Muscle layer of duodenum (tissue), 2 donors: ENCODE data around the gene TSHR.

Experiments
- H3K27ac ChIP-seq: one replicate; pipeline ENCODE4 v1.7.0; 2013; ENCODE audit warnings: mild to moderate bottlenecking, low read length
- H3K27me3 ChIP-seq: one replicate; pipeline ENCODE4 v1.7.0; 2013; ENCODE audit warnings: low read depth, mild to moderate bottlenecking, control low read depth, low read length
- H3K36me3 ChIP-seq, 2 donors: one replicate each; pipeline ENCODE4 v1.7.0; 2013; ENCODE audit warnings: low read length in 2 of 2, control low read depth in 1 of 2, mild to moderate bottlenecking in 1 of 2; ENCODE audit not compliant: insufficient read depth in 2 of 2, control insufficient read depth in 1 of 2
- H3K4me1 ChIP-seq, 2 donors: one replicate each; pipeline ENCODE4 v1.7.0; 2013; ENCODE audit warnings: low read length in 2 of 2, mild to moderate bottlenecking in 2 of 2, control low read depth in 1 of 2, moderate library complexity in 1 of 2; ENCODE audit not compliant: insufficient read depth in 2 of 2, control insufficient read depth in 1 of 2
- H3K4me3 ChIP-seq, 2 donors: one replicate each; pipeline ENCODE4 v1.7.0; 2013; ENCODE audit warnings: low read length in 2 of 2, low read depth in 1 of 2, mild to moderate bottlenecking in 1 of 2
- H3K9me3 ChIP-seq, 2 donors: one replicate each; pipeline ENCODE4 v1.7.0; 2013; ENCODE audit warnings: low read length in 2 of 2, control low read depth in 1 of 2, mild to moderate bottlenecking in 1 of 2; ENCODE audit not compliant: control insufficient read depth in 1 of 2
- donor health status: healthy.

TSHR gene

DNA sequence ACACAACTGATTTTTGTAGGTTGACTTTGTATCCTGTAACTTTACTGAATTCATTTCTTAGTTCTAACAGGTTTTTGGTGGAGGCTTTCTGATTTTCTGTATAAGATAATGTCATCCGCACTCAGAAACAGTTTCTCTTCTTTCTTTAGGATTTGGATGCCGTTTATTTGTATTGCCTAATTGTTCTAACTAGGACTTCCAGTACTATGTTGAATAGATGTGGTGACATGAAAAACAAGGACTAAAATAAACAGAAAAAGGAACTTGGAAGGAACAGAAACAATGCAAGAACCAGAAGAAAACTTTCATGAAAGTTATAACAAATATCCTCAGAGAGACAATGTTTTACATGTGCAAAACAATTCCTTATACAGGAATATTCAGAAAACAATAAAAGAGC lies 165.1 kb downstream of the TSHR start:
- no peaks in the 10 kb centered on the region for H3K27me3 ChIP-seq
- no peaks in the 10 kb centered on the region for H3K9me3 ChIP-seq
- H3K36me3 ChIP-seq, result no peaks in the 10 kb centered on the region
- H3K4me1 ChIP-seq, result no peaks in the 10 kb centered on the region
- no peak overlapping the region for H3K4me3 ChIP-seq
- no peak overlapping the region for H3K27ac ChIP-seq

DNA sequence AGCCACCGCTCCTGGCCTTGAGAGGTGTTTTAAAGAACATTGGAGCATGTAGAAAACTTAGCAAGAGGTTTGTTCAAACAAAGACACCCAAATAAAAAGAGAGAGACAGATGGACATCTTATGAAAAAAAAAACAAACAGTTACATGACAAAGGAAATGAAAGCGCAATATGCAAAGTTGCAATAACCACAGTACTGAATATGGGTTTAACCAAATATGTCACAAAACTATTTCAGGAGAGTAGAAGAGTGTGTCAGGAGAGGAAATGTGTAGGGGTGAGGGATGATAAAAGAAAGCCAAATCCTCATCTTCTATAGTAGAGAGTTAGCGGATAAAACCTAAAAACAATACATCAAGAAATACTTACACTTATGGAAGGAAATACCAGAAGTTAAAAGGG lies 166.9 kb downstream of the TSHR start:
- H3K27ac ChIP-seq, result no peak overlapping the region
- no peak overlapping the region for H3K4me3 ChIP-seq

DNA sequence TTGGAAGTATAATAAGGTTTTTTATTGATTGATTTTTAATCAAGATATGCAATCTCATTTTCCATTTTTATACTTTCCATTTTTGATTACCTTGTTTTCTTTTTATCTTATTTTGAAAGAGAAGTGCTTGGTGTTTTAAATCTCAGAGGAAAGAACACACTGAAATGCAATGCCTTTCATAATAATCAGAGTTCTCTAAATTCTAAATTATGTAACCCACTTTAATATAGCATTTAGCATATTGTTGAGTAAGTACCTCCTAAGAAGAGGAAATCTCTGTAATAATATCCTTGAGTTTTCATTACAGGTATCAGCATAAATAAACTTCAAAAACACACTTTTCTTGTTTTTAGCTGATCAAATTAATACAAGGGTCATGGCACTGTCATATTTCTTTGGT lies 168.4 kb downstream of the TSHR start:
- Histone ChIP-seq H3K27me3 (no peaks in the 10 kb centered on the region), H3K4me1 (no peaks in the 10 kb centered on the region), H3K27ac (no peak overlapping the region), H3K4me3 (no peak overlapping the region), H3K9me3 (no peaks in the 10 kb centered on the region), H3K36me3 (no peaks in the 10 kb centered on the region)

More for the DNA sequence above, 166.9 kb downstream of the TSHR start:
- H3K9me3 ChIP-seq, result no peaks in the 10 kb centered on the region
- no peaks in the 10 kb centered on the region for H3K4me1 ChIP-seq
- H3K27me3 ChIP-seq, result no peaks in the 10 kb centered on the region
- no peaks in the 10 kb centered on the region for H3K36me3 ChIP-seq

DNA sequence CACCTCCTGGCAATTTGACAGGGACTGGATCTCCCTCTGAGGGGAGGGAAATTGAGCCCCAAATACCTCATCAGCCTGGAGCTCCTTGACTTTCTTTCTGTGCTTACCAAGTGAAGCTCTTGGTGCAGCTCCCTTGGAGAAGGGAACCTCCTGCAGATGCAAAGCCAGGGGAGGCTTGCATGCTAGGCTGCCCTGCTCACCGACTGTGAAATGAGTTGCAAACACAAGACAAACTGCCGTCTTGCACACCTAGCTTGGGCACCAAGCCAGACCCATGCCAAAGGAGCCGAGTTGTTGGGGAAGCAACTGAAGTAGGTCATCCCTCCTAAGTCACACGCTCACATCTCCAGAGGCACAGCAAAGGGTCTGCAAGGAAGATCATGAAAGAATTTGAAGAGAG lies 170.1 kb downstream of the TSHR start:
- H3K27me3 ChIP-seq, result no peaks in the 10 kb centered on the region
- H3K36me3 ChIP-seq, result no peaks in the 10 kb centered on the region
- no peak overlapping the region for H3K27ac ChIP-seq
- no peaks in the 10 kb centered on the region for H3K4me1 ChIP-seq
- H3K4me3 ChIP-seq, result no peak overlapping the region
- no peaks in the 10 kb centered on the region for H3K9me3 ChIP-seq

DNA sequence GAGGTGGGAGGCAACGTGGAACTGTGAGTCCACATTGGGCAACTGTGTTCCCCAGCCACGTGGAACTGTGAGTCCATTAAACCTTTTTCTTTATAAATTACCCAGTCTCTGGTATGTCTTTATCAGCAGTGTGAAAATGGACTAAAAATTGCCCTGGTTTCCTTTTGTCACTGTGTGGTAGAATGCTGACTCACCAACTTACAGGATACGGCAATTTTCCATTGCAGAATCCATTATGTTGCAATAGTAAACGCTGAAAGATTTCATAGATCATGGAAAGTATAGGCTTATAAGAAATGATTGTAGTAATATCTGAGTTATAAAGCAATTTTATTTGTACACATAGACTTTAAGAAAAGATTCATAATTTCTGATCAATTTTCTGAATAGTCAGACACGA lies 172.4 kb downstream of the TSHR start:
- H3K27me3 ChIP-seq, result no peaks in the 10 kb centered on the region
- H3K9me3 ChIP-seq, result no peaks in the 10 kb centered on the region
- H3K27ac ChIP-seq, result no peak overlapping the region
- no peaks in the 10 kb centered on the region for H3K4me1 ChIP-seq
- H3K4me3 ChIP-seq, result no peak overlapping the region
- no peaks in the 10 kb centered on the region for H3K36me3 ChIP-seq

DNA sequence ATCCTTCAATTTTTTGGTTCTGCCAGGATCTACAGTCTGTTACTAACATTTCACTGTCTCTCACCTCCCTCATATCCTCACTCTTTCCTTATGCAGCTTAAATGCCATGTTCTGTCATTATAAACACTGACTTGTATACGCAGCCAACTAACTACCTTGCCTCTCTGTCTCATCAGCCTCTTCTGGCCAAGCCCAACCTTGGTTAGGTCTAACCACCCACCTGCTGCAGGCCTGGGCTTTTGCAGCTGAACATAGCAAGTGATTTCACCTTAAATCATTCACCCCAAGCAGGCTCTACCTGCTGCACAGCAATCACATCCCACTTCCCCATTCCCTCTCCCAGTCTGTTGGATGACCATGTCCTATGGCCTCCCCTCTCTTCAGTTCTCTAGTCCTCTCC lies 173.8 kb downstream of the TSHR start:
- no peak overlapping the region for H3K27ac ChIP-seq
- H3K27me3 ChIP-seq, result no peaks in the 10 kb centered on the region
- no peaks in the 10 kb centered on the region for H3K9me3 ChIP-seq
- H3K4me1 ChIP-seq, result no peaks in the 10 kb centered on the region
- H3K36me3 ChIP-seq, result no peaks in the 10 kb centered on the region
- no peak overlapping the region for H3K4me3 ChIP-seq

DNA sequence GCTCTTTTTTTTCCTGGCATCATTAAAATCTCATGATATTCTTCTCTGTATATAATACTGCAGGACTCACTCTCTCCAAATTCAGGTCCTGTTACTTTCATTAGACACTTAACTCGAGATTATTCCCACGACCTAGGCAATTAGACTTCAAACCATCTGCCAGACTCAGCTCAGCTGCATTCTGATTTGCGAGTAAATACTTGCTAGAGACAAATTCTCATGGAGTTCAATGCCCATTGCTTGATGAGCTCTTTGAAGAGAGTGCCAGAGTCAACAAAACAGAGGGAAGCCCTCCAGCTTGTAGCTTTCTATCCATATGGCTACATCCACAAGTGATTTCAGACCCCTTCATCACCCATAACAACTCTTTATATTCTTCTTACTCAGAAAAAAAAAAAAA lies 177.0 kb downstream of the TSHR start:
- no peaks in the 10 kb centered on the region for H3K27me3 ChIP-seq
- H3K36me3 ChIP-seq, result no peaks in the 10 kb centered on the region
- no peaks in the 10 kb centered on the region for H3K9me3 ChIP-seq
- no peak overlapping the region for H3K27ac ChIP-seq
- no peak overlapping the region for H3K4me3 ChIP-seq
- no peaks in the 10 kb centered on the region for H3K4me1 ChIP-seq

DNA sequence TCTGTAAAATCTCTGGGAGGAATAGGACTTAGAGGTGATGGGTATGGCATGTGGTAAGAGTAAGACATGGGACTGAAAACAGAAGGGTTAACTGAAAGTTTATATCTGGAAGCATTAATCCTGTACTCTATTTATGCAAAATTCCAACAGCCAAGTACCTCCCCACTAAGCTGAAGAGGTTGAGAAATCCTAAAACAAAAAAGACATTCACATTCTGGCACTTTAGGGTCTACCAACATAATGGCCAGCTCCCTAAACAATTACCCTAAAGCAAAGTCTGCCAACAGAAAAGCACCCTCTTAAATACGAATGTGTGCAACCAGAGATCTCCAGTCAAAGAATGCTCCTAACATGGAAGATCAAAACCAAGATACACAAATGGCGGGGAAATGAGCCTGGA lies 178.0 kb downstream of the TSHR start:
- Histone ChIP-seq H3K4me3 (no peak overlapping the region), H3K36me3 (no peaks in the 10 kb centered on the region), H3K27me3 (no peaks in the 10 kb centered on the region), H3K4me1 (no peaks in the 10 kb centered on the region), H3K9me3 (no peaks in the 10 kb centered on the region), H3K27ac (no peak overlapping the region)

DNA sequence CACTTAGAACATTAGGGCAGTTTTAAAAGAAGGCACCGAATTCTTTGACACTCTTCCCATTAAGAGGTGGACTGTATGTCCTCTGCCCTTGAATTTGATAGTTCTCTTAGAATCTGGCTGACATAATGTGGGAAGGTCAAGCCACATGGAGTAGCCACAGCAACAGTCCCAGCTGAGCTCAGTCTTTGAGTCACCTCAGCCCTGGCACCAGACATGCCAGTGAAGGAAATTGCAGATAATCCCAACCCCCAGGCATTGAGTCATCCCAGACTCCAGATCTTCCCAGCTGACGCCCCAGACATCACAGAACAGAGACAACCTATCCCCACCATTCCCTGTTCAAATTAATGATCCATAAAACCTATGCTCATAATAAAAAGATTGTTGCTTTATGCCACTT lies 181.9 kb downstream of the TSHR start:
- no peak overlapping the region for H3K4me3 ChIP-seq

DNA sequence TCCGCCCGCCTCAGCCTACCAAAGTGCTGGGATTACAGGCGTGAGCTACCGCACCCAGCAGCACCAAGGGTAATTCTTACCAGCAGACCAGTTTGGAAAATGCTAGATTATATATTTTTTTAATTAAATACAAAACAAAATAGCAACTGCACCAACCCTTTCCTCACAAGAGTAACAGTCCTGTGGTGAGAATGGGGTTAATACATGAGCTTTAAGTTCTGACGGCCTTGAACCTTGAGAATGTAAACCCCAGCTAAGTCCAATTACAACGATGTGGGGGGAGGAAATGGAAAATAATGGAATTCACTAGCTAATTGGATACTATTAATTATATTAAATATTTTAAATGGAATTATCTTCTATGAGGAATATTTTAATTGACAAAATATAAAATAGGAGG lies 183.0 kb downstream of the TSHR start:
- no peaks in the 10 kb centered on the region for H3K36me3 ChIP-seq
- no peaks in the 10 kb centered on the region for H3K27me3 ChIP-seq

More for the DNA sequence above, 181.9 kb downstream of the TSHR start:
- H3K27me3 ChIP-seq, result no peaks in the 10 kb centered on the region
- H3K36me3 ChIP-seq, result no peaks in the 10 kb centered on the region
- H3K27ac ChIP-seq, result no peak overlapping the region
- no peaks in the 10 kb centered on the region for H3K9me3 ChIP-seq
- no peaks in the 10 kb centered on the region for H3K4me1 ChIP-seq

DNA sequence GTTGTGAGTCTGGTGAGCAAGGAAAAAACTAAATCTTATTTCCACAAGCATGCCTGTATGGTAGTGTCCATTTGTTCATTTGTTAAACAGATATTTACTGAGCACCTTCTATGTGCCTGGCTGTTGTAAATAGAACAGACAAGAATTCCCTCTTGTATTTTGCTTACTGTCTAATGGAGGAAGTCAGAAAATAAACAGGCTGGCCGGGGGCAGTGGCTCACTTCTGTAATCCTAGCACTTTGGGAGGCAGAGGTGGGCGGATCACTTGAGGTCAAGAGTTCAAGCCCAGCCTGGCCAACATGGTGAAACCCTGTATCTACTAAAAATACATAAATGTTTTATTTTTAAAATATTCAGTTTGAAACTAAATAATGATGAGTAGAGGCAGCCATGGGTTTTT lies 186.0 kb downstream of the TSHR start:
- peaks cover 0 to 6% of the 10 kb centered on the region in 2 donors for H3K4me1 ChIP-seq
- no peaks in the 10 kb centered on the region for H3K9me3 ChIP-seq
- no peak overlapping the region for H3K4me3 ChIP-seq
- no peak overlapping the region for H3K27ac ChIP-seq
- no peaks in the 10 kb centered on the region for H3K36me3 ChIP-seq
- no peaks in the 10 kb centered on the region for H3K27me3 ChIP-seq

More for the DNA sequence above, 183.0 kb downstream of the TSHR start:
- Histone ChIP-seq H3K4me1 (no peaks in the 10 kb centered on the region), H3K27ac (no peak overlapping the region), H3K9me3 (no peaks in the 10 kb centered on the region), H3K4me3 (no peak overlapping the region)

DNA sequence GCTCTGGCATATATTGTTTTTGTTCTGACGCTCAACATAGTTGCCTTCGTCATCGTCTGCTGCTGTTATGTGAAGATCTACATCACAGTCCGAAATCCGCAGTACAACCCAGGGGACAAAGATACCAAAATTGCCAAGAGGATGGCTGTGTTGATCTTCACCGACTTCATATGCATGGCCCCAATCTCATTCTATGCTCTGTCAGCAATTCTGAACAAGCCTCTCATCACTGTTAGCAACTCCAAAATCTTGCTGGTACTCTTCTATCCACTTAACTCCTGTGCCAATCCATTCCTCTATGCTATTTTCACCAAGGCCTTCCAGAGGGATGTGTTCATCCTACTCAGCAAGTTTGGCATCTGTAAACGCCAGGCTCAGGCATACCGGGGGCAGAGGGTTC lies 188.4 kb downstream of the TSHR start:
- H3K4me1 ChIP-seq, result peaks cover 0 to 6% of the 10 kb centered on the region in 2 donors
- H3K27me3 ChIP-seq, result no peaks in the 10 kb centered on the region
- H3K36me3 ChIP-seq, result no peaks in the 10 kb centered on the region
- no peaks in the 10 kb centered on the region for H3K9me3 ChIP-seq
- no peak overlapping the region for H3K4me3 ChIP-seq
- no peak overlapping the region for H3K27ac ChIP-seq
